Panc1 (cell line): ENCODE data around the gene NDE1. TPM values are rescaled to one million over a fixed set of nuclear protein-coding genes. Genes with fewer than 3 reads are reported as not detected.

Experiments
- ATAC-seq: fragments of 200-7000 bp; cut with Tn5 transposase; 2 replicates; pipeline ENCODE4 v1.9.1; 2020; ENCODE audit warnings: mild to moderate bottlenecking, moderate library complexity
- BruUV-seq: library from RNA; stranded (reverse); fragments of 400-500 nt; replicated peaks from 2 replicates; lab custom pipeline; 2021; lab: Mats Ljungman, UMichigan
- CTCF ChIA-PET: fragments of 300-600 bp; sonication (Branson Sonifier 250); formaldehyde crosslinking; loops from one replicate; lab custom pipeline; 2022; ENCODE audit warnings: antibody characterized with exemption; lab: Charles Lee
- POLR2A ChIA-PET: fragments of 300-600 bp; sonication (Branson Sonifier 250); formaldehyde crosslinking; loops from one replicate; lab custom pipeline; 2022; ENCODE audit warnings: antibody characterized with exemption; lab: Charles Lee
- DNase-seq: peaks from one replicate; pipeline ENCODE4 v3.0.0-alpha.2; 2010; ENCODE audit warnings: low read depth, low spot score
- H3K27ac ChIP-seq: 2 replicates; pipeline ENCODE4 v1.5.1; 2011; ENCODE audit warnings: mild to moderate bottlenecking, low read length, inconsistent platforms
- H3K27me3 ChIP-seq: fragments of 200-500 bp; sonication (Bioruptor generic); 2 replicates; pipeline ENCODE4 v1.6.0; 2014; ENCODE audit warnings: low read length, inconsistent platforms; ENCODE audit not compliant: control insufficient read depth, insufficient read depth
- H3K36me3 ChIP-seq: fragments of 200-500 bp; sonication (Bioruptor generic); 2 replicates; pipeline ENCODE4 v1.5.1; 2014; ENCODE audit warnings: inconsistent platforms, mild to moderate bottlenecking, low read length, moderate library complexity; ENCODE audit not compliant: control insufficient read depth, insufficient read depth
- H3K4me1 ChIP-seq: 2 replicates; pipeline ENCODE4 v1.5.1; 2011; ENCODE audit warnings: inconsistent platforms, mild to moderate bottlenecking, low read length, moderate library complexity; ENCODE audit not compliant: control insufficient read depth, insufficient read depth
- H3K4me3 ChIP-seq, 2 experiments: 2 replicates each; pipeline ENCODE4 v1.5.1; 2011 to 2012; ENCODE audit warnings: low read depth in 2 of 2, low read length in 2 of 2, mild to moderate bottlenecking in 2 of 2, inconsistent platforms in 1 of 2, moderate library complexity in 1 of 2
- H3K9me3 ChIP-seq: fragments of 200-500 bp; sonication (Bioruptor generic); 2 replicates; pipeline ENCODE4 v1.5.1; 2014; ENCODE audit warnings: low read depth, mild to moderate bottlenecking, inconsistent platforms, low read length, moderate library complexity; ENCODE audit not compliant: control insufficient read depth, insufficient read depth
- CTCF ChIP-seq: fragments of 450-650 bp; IDR thresholded peaks from 2 replicates; pipeline ENCODE4 v1.5.1; 2017; ENCODE audit warnings: mild to moderate bottlenecking
- POLR2AphosphoS5 ChIP-seq: IDR thresholded peaks from 2 replicates; pipeline ENCODE4 v1.6.1; 2012; ENCODE audit warnings: mild to moderate bottlenecking, low read depth, low read length, moderate library complexity
- REST ChIP-seq, 2 experiments: IDR thresholded peaks; 2 replicates each; pipeline ENCODE4 v1.6.1; 2011 to 2012; ENCODE audit warnings: low read depth in 2 of 2, control low read depth in 1 of 2, low read length in 1 of 2, mild to moderate bottlenecking in 1 of 2, moderate library complexity in 1 of 2; ENCODE audit not compliant: insufficient read depth in 1 of 2
- SIN3A ChIP-seq: IDR thresholded peaks from 2 replicates; pipeline ENCODE4 v1.6.1; 2012; ENCODE audit warnings: low read depth, mild to moderate bottlenecking, low read length, moderate library complexity, borderline replicate concordance; ENCODE audit not compliant: insufficient read depth
- TCF7L2 ChIP-seq: IDR thresholded peaks from 2 replicates; pipeline ENCODE4 v1.6.1; 2011; ENCODE audit warnings: mild to moderate bottlenecking, low read depth, low read length, inconsistent platforms
- in situ Hi-C: cut with HindIII; loops from 2 replicates; pipeline ENCODE4 v1.10.0; 2016; ENCODE audit warnings: low sequenced_read_pairs, low pct_unique_long_range_greater_than_20kb
- intact Hi-C: fragments of 100-400 bp; cut with micrococcal nuclease; formaldehyde crosslinking; loops from one replicate; pipeline ENCODE4 v1.10.0; 2022; ENCODE audit not compliant: unreplicated experiment
- total RNA-seq: library from RNA; stranded (reverse); gene quantifications from one replicate; pipeline ENCODE4 v1.2.1, GENCODE V29; 2021; ENCODE audit not compliant: unreplicated experiment

The NDE1 gene
- total RNA-seq, 1 experiment from 2014 or later, result 99.1 TPM

GRCh38 chr16:15649727-15650018 is 372 bp upstream of the NDE1 start:
- peak overlapping the region; percentile 74 for H3K27ac ChIP-seq
- DNase-seq, result no peak
- peak; percentile 6 for ATAC-seq
- no peaks in the 10 kb centered on the region for H3K27me3 ChIP-seq
- BruUV-seq, result no TSS peak
- in situ Hi-C loops (no loop called here), intact Hi-C loops (no loop called here)
- peaks cover 30% of the 10 kb centered on the region for H3K4me1 ChIP-seq
- no peaks in the 10 kb centered on the region for H3K9me3 ChIP-seq
- POLR2A ChIA-PET, result no interaction called here
- CTCF ChIA-PET, result no interaction called here
- H3K4me3 ChIP-seq, result peak overlapping the region; percentile 66 to 69
- TF ChIP-seq CTCF (no peak), POLR2AphosphoS5 (no peak), REST (IDR thresholded peaks at IDR 0.05; ENCODE audit: insufficient read depth in 1 of 2, low read depth in 2 of 2, low read length in 1 of 2) (no peak), TCF7L2 (no peak), SIN3A (no peak)
- H3K36me3 ChIP-seq, result no peaks in the 10 kb centered on the region; the same call in 1 of the 2 replicates

- TF ChIP-seq TCF7L2 (no peak), SIN3A (no peak), POLR2AphosphoS5 (no peak), CTCF (no peak), REST (IDR thresholded peaks at IDR 0.05; ENCODE audit: insufficient read depth in 1 of 2, low read depth in 2 of 2, low read length in 1 of 2) (no peak)
- Histone ChIP-seq H3K27me3 (no peaks in the 10 kb centered on the region), H3K4me3 (peak overlapping the region; percentile 69 to 90), H3K4me1 (peaks cover 19% of the 10 kb centered on the region), H3K9me3 (no peaks in the 10 kb centered on the region), H3K27ac (peak overlapping the region; percentile 86), H3K36me3 (no peaks in the 10 kb centered on the region; the same call in 1 of the 2 replicates)
- intact Hi-C loops, result no loop called here
- ChIA-PET POLR2A (interaction anchor here (0.6 kb wide), 2 partner anchors 94 to 101 kb away, joined by 3 read pairs; no protein-coding TSS in a partner anchor), CTCF (interaction anchor here (0.6 kb wide), 1 partner anchor 86 kb away, joined by 7 read pairs; no protein-coding TSS in a partner anchor)
- in situ Hi-C loops, result no loop called here
- ATAC-seq, result peak; percentile 5; the same call in 1 of the 2 replicates
- BruUV-seq, result TSS peak; percentile 78
- no peak for DNase-seq
Measured at GRCh38 chr16:15650698-15651171, 690 bp downstream of the NDE1 start.
